B cell (primary cell): Measurements from ENCODE around the gene ERC1. TPM values are rescaled to one million over a fixed set of nuclear protein-coding genes. Genes with fewer than 3 reads are reported as not detected.

ENCODE experiments used
- ATAC-seq: fragments of 200-7000 bp; cut with Tn5 transposase; one replicate; pipeline ENCODE4 v1.10.0; 2021; ENCODE audit warnings: low read depth, mild to moderate bottlenecking, moderate number of reproducible peaks, moderate library complexity
- CTCF ChIA-PET: fragments of 350-600 bp; sonication (Branson Sonifier 250); formaldehyde crosslinking; loops from one replicate; lab custom pipeline; 2021; ENCODE audit warnings: antibody characterized with exemption, inconsistent platforms; lab: Charles Lee
- POLR2A ChIA-PET: fragments of 350-600 bp; sonication (Branson Sonifier 250); formaldehyde crosslinking; loops from one replicate; lab custom pipeline; 2021; ENCODE audit warnings: antibody characterized with exemption; lab: Charles Lee
- DNase-seq: peaks from one replicate; pipeline ENCODE4 v3.0.0; 2013
- H2AFZ ChIP-seq: 2 replicates; pipeline ENCODE4 v1.6.1; 2012; ENCODE audit warnings: mild to moderate bottlenecking, low read depth, low read length; ENCODE audit not compliant: insufficient read depth, poor library complexity, severe bottlenecking
- H3K27ac ChIP-seq, 2 donors: 1 replicate in 1 of 2; 2 replicates in 1 of 2; pipeline ENCODE4 v1.5.1; 2012 to 2013; ENCODE audit warnings: low read length in 2 of 2, mild to moderate bottlenecking in 2 of 2, moderate library complexity in 1 of 2
- H3K27me3 ChIP-seq, 4 experiments: fragments of 200-600 bp in 1 of 4; sonication (generic) in 1 of 4; replicated peaks in 1 of 4; 1 replicate in 2 of 4; 2 replicates in 2 of 4; pipeline versions ENCODE4 v1.6.1 to v1.7.0; 2013 to 2016; ENCODE audit warnings: low read length in 3 of 4, mild to moderate bottlenecking in 2 of 4, mixed read lengths in 1 of 4, moderate library complexity in 1 of 4; ENCODE audit not compliant: insufficient read depth in 4 of 4, control insufficient read depth in 3 of 4; ENCODE audit errors: control extremely low read depth in 1 of 4
- H3K36me3 ChIP-seq, 2 experiments: replicated peaks in 1 of 2; 1 replicate in 1 of 2; 2 replicates in 1 of 2; pipeline versions ENCODE4 v1.6.1 to v1.7.1; 2013; ENCODE audit warnings: low read length in 1 of 2; ENCODE audit not compliant: insufficient read depth in 2 of 2, control insufficient read depth in 1 of 2; ENCODE audit errors: control extremely low read depth in 1 of 2, extremely low read depth in 1 of 2
- H3K4me1 ChIP-seq, 2 donors: fragments of 200-600 bp in 1 of 2; sonication (generic) in 1 of 2; 1 replicate in 1 of 2; 2 replicates in 1 of 2; pipeline versions ENCODE4 v1.5.1 to v1.6.1; 2013 to 2017; ENCODE audit warnings: low read length in 2 of 2; ENCODE audit not compliant: control insufficient read depth in 2 of 2, insufficient read depth in 2 of 2
- H3K4me2 ChIP-seq: replicated peaks from 2 replicates; pipeline ENCODE3; 2012; ENCODE audit warnings: mild to moderate bottlenecking, low read depth, low read length; ENCODE audit not compliant: poor library complexity, severe bottlenecking
- H3K4me3 ChIP-seq, 5 experiments: fragments of 200-600 bp in 1 of 5; sonication (generic) in 1 of 5; 1 replicate in 3 of 5; 2 replicates in 2 of 5; pipeline versions ENCODE4 v1.5.1 to v1.7.0; 2011 to 2016; ENCODE audit warnings: low read length in 4 of 5, mild to moderate bottlenecking in 4 of 5, low read depth in 2 of 5, control low read depth in 1 of 5, moderate library complexity in 1 of 5; ENCODE audit not compliant: insufficient read depth in 1 of 5; ENCODE audit errors: control extremely low read depth in 1 of 5, extremely low read depth in 1 of 5
- H3K79me2 ChIP-seq: fragments of 200-600 bp; sonication (generic); one replicate; pipeline ENCODE4 v1.6.0; 2016; ENCODE audit warnings: low read length; ENCODE audit not compliant: control insufficient read depth, insufficient read depth
- H3K9ac ChIP-seq: fragments of 200-600 bp; sonication (generic); 2 replicates; pipeline ENCODE4 v1.6.1; 2017; ENCODE audit warnings: mild to moderate bottlenecking, low read length, moderate library complexity
- H3K9me3 ChIP-seq, 3 donors: one replicate each; pipeline versions ENCODE4 v1.6.1 to v1.7.1; 2013; ENCODE audit warnings: low read length in 2 of 3; ENCODE audit not compliant: control insufficient read depth in 2 of 3, insufficient read depth in 1 of 3; ENCODE audit errors: control extremely low read depth in 1 of 3
- H4K20me1 ChIP-seq: 2 replicates; pipeline ENCODE4 v1.6.0; 2012; ENCODE audit warnings: mild to moderate bottlenecking, low read length; ENCODE audit not compliant: insufficient read depth, control insufficient read depth, poor library complexity, severe bottlenecking
- H3K27ac Mint-ChIP-seq: one replicate; pipeline ENCODE4 v1.8.0; 2021; ENCODE audit warnings: mixed read lengths
- H3K27me3 Mint-ChIP-seq: one replicate; pipeline ENCODE4 v1.8.0; 2021; ENCODE audit warnings: mixed read lengths
- H3K4me1 Mint-ChIP-seq: one replicate; pipeline ENCODE4 v1.8.0; 2021; ENCODE audit warnings: mixed read lengths
- H3K4me3 Mint-ChIP-seq: one replicate; pipeline ENCODE4 v1.8.0; 2021; ENCODE audit warnings: mixed read lengths
- H3K9me3 Mint-ChIP-seq: one replicate; pipeline ENCODE4 v1.8.0; 2022; ENCODE audit warnings: mixed read lengths; ENCODE audit not compliant: insufficient read depth
- EZH2 ChIP-seq: IDR thresholded peaks from 2 replicates; pipeline ENCODE4 v1.6.1; 2012; ENCODE audit warnings: borderline replicate concordance, low read depth, mild to moderate bottlenecking, moderate library complexity, low read length; ENCODE audit not compliant: insufficient read depth, poor library complexity, severe bottlenecking
- WGBS: methylation state at CpG from one replicate; pipeline ENCODE4 v1.1.5; 2013; ENCODE audit warnings: missing lambda C conversion rate; ENCODE audit not compliant: insufficient coverage; 5-methylcytosine and 5-hydroxymethylcytosine counted together
- intact Hi-C: fragments of 100-400 bp; cut with micrococcal nuclease; formaldehyde crosslinking; loops from one replicate; pipeline ENCODE4 v1.10.0; 2022
- polyA plus RNA-seq: library from polyadenylated mRNA; depleted of rRNA; stranded (reverse); fragments of >200 nt; gene quantifications from 2 replicates; pipeline ENCODE4 v1.2.3, GENCODE V29; 2012
- total RNA-seq, 2 donors: library from RNA; stranded (reverse); fragments of 120-200 nt in 1 of 2; gene quantifications; 1 replicate in 1 of 2; 2 replicates in 1 of 2; pipeline versions ENCODE4 v1.2.3 to v1.2.4, GENCODE V29; 2013 to 2022
- TF ChIP-seq, protein P1 (sequence below): fragments of 200-600 bp; IDR thresholded peaks from one replicate; pipeline ENCODE4 v1.8.0; 2022; ENCODE audit warnings: antibody characterized with exemption, mild to moderate bottlenecking

ERC1 gene
- total and polyA plus RNA-seq, 2 donors (not counting 1 experiment from before 2014, with no cell fraction given): 4.0 to 77.6 TPM

DNA sequence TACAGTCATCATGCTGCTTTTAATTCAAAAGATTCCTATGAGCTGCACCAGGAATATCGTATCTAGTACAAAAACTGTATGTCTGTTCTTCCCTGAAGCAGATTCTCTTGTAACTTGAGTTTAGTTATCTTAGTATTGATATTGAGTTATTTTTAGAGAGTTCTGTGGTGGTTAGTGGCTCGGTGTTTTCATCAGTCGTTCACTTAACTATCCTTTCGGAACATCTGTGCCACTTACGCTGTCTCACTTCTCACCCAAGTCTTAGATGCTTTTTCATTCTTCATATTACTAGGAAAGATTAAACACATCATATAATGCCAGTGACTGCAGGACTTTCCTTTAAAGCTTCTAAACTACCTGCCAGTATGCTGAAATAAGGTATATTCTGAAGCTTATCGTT, 352.4 kb downstream of the ERC1 start:
- WGBS: 100% methylated on average over 1 of the region's 6 CpGs
- Histone ChIP-seq H3K4me2 (no peak overlapping the region), H3K9me3 (peaks cover 0 to 9% (median 0%) of the 10 kb centered on the region in 3 donors), H2AFZ (no peak overlapping the region), H3K79me2 (no peaks in the 10 kb centered on the region), H4K20me1 (peaks cover 4% of the 10 kb centered on the region), H3K9ac (no peak overlapping the region), H3K4me3 (no peak overlapping the region), H3K27me3 (no peaks in the 10 kb centered on the region), H3K36me3 (no peaks in the 10 kb centered on the region), H3K27ac (no peak overlapping the region), H3K4me1 (no peaks in the 10 kb centered on the region)
- ChIA-PET CTCF (interaction anchor here (0.9 kb wide), 1 partner anchor 9 kb away, joined by 3 read pairs; no protein-coding TSS in a partner anchor), POLR2A (no interaction called here)
- Mint-ChIP-seq H3K4me1 (peaks cover 3% of the 10 kb centered on the region), H3K27ac (no peak overlapping the region), H3K9me3 (no peaks in the 10 kb centered on the region), H3K4me3 (no peak overlapping the region), H3K27me3 (no peaks in the 10 kb centered on the region)
- ATAC-seq (no peak), DNase-seq (no peak)
- TF ChIP-seq, protein P1, sequence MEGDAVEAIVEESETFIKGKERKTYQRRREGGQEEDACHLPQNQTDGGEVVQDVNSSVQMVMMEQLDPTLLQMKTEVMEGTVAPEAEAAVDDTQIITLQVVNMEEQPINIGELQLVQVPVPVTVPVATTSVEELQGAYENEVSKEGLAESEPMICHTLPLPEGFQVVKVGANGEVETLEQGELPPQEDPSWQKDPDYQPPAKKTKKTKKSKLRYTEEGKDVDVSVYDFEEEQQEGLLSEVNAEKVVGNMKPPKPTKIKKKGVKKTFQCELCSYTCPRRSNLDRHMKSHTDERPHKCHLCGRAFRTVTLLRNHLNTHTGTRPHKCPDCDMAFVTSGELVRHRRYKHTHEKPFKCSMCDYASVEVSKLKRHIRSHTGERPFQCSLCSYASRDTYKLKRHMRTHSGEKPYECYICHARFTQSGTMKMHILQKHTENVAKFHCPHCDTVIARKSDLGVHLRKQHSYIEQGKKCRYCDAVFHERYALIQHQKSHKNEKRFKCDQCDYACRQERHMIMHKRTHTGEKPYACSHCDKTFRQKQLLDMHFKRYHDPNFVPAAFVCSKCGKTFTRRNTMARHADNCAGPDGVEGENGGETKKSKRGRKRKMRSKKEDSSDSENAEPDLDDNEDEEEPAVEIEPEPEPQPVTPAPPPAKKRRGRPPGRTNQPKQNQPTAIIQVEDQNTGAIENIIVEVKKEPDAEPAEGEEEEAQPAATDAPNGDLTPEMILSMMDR: no peak
- intact Hi-C loops: no loop called here

DNA sequence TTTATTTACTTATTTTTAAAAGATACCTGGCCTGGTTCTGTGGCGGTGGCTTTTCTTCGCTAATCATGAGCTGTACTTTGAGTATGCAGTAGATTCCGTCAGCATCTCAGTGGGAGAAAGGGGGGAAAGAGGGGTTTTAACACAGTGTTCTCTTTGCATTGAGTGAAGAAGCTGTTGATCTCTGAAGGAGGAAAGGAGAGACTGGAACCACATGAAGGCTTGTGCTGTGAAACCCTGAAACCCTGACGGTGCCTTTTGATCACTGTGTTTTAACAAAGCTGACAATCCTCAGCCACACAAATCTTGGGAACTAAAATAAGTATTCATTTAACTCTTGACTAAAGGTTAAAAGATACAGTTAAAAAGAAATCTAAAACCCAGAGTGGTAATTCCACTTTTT, 353.2 kb downstream of the ERC1 start:
- Histone ChIP-seq H3K4me3 (no peak overlapping the region), H3K4me1 (no peaks in the 10 kb centered on the region), H3K27me3 (no peaks in the 10 kb centered on the region), H4K20me1 (no peaks in the 10 kb centered on the region), H3K9me3 (peaks cover 0 to 9% (median 0%) of the 10 kb centered on the region in 3 donors), H3K79me2 (no peaks in the 10 kb centered on the region), H2AFZ (no peak overlapping the region), H3K36me3 (no peaks in the 10 kb centered on the region), H3K9ac (no peak overlapping the region), H3K4me2 (no peak overlapping the region), H3K27ac (no peak overlapping the region)
- Mint-ChIP-seq H3K27ac (no peak overlapping the region), H3K4me3 (no peak overlapping the region), H3K4me1 (peaks cover 3% of the 10 kb centered on the region), H3K9me3 (no peaks in the 10 kb centered on the region), H3K27me3 (no peaks in the 10 kb centered on the region)
- TF ChIP-seq, protein P1: no peak
- no peak for TF ChIP-seq EZH2
- intact Hi-C loops: no loop called here
- ChIA-PET POLR2A (no interaction called here), CTCF (no interaction called here)
- ATAC-seq (no peak), DNase-seq (no peak)
- no CpG with 5 or more reads among the region's 4 CpGs for WGBS
